HG03442 (cell line): ENCODE data around the gene TANGO6.
"Not testable (repeated sequence)": the region's sequence is repeated elsewhere in the genome, so short reads cannot be mapped to it uniquely, and the experiment has no call there.

Experiments used
- ATAC-seq: cut with Tn5 transposase; IDR thresholded peaks from one replicate; pipeline ENCODE4 v1.9.1; 2021; ENCODE audit warnings: mild to moderate bottlenecking, moderate library complexity; ENCODE audit not compliant: unreplicated experiment

The TANGO6 gene

GRCh38 chr16:69114346-69114975, 271.1 kb downstream of the TANGO6 start:
- no peak for ATAC-seq

- no peak for ATAC-seq
Measured at GRCh38 chr16:69114976-69115355, 271.6 kb downstream of the TANGO6 start.

GRCh38 chr16:69115361-69115760, 272.0 kb downstream of the TANGO6 start:
- no peak for ATAC-seq

GRCh38 chr16:69115837-69116236, 272.5 kb downstream of the TANGO6 start:
- no peak for ATAC-seq

DNA sequence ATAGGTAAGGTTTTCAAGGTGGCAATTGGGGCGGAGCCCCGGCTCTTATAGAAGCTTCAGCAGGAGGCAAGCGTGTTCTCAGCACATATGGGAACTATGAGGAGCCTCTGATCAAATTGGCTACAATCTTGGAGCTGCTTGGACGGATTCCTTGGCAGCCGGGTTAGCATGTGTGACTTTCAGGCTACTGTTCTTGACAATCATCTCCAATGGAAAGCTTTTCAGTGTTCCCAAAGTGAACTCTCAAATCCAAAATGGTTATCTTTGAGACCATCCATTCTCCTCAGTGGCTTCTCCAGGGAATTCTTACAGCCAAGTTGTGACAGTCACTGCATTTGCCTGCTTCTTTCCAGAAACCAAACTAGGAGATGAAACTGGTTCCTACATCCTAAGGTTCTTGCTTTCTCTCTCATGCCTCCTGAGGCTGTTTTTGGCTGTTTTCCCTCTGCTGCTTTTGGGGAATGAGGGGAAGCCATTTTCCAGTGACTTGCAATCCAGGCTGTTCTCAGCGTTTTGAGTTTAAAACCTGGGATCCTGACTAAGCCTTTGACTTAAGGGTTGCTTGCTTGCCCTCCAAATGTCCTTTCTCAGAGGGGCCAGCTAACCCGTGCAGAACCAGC, 273.0 kb downstream of the TANGO6 start:
- no peak for ATAC-seq

GRCh38 chr16:69116906-69117305, 273.6 kb downstream of the TANGO6 start:
- no peak for ATAC-seq

DNA sequence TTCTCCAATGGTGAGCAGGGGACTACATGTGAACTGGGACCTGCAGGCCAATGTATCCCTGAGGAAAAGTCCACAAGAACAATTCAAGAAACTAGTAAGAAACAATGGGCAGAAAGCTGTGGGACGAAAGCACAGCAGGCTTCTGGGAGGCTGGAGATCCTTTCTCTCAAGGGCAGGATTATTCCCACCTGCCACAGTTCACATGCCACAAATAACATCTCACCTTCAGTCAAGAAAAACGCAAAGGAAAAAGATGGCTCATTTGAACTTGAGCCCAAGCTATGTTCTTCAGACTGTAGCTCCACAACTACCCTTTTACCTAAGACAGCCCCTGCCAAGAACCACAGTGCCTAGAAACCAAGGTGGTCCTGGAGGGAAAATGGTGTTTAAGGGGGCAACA, 275.1 kb downstream of the TANGO6 start:
- ATAC-seq = no peak

DNA sequence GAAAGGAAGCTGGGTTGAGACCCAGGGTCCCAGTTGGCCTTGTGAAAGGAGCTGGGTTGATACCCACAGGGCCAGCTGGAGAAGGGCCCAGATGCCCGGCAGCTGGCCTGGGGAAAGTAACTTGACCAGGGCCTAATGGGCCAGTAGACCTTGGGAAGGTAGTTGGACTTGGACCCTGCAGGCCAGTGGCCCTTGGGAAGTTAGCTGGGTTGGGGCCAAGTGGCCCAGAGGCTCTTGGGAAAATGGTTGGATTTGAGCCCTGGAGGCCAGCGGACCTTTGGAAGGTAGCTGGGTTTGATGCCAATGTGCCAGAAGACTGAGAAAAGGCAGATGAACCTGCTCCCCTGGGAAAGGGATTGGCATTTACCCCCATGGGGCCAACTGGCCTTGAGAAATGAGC, 275.7 kb downstream of the TANGO6 start:
- ATAC-seq = no peak

DNA sequence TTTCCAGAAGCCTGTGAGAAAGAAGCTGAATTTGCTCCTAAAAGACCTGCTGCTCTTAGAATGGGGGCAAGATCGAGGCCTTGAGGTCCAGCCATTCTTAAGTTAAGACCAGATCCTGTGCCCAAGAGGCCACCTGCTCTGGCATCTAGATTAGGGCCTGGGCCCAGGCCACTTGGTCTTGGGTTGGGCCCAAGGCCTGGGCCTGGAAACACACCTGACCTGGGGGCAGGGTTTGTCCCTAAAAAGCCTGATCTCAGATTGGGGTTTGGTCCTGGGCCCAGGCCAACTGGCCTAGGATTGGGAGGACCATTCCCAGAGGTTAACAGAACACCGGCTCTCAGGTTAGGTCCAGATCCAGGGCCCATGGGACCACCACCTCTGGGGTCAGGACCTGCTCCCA, 276.2 kb downstream of the TANGO6 start:
- ATAC-seq = no peak

GRCh38 chr16:69120096-69120664, 276.8 kb downstream of the TANGO6 start:
- no peak for ATAC-seq

GRCh38 chr16:69123910-69124309, 280.6 kb downstream of the TANGO6 start:
- ATAC-seq = no peak

DNA sequence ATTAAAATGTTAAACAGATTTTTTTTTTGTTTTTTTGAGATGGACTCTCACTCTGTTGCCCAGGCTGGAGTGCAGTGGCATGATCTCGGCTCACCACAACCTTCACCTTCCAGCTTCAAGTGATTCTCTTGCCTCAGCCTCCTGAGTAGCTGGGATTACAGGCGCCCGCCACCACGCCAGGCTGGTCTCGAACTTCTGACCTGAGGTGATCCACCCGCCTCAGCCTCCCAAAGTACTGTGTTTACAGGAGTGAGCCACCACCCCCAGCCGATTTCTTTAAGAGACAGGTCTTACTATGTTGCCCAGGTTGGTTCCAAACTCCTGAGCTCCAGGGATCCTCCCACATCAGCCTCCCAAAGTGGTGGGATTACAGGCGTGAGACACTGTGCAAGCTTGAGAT, 281.1 kb downstream of the TANGO6 start:
- ATAC-seq = not testable (repeated sequence)

DNA sequence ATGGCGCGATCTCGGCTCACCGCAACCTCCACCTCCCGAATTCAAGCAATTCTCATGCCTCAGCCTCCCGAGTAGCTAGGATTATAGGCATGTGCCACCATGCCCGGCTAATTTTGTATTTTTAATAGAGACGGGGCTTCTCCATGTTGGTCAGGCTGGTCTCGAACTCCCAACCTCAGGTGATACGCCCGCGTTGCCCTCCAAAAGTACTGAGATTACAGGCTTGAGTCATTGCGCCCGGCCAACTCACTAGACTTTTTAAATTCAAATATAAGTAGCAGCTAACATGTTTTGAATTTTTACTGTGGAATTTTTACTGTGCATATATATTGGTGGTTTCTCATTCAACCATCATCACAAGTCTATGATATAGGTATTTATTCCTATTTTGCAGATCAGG, 281.6 kb downstream of the TANGO6 start:
- not testable (repeated sequence) for ATAC-seq

DNA sequence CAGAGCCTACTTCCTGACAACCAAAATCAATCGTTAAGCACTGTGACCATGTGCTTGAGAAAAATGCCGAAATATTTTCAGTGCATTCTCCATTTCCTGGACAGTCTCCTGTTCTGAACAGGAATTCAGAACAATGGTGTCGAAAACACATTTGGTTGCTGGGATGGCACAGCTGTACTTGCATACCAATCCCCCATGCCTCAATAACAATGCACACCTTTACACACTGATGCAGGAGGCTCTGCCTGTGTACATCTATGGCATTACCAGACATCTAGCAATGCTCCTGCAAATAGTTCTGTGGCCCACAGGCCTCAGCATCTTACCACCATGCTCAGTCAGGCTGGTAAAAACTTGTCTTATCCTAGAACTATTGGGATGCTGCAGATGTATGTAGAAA, 282.9 kb downstream of the TANGO6 start:
- no peak for ATAC-seq

DNA sequence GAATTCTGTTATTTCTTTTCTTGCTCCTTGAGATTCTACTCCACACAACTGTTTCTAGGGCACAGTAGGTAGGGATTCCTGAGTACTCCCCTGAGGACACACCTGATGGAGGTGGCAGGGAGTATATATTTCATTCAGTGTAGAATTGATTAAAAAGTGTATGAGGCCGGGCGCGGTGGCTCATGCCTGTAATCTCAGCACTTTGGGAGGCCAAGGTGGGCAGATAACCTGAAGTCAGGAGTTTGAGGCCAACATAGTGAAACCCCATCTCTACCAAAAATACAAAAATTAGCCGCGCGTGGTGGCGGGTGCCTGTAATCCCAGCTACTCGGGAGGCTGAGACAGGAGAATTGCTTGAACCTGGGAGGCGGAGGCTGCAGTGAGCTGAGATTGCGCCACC, 283.5 kb downstream of the TANGO6 start:
- ATAC-seq = not testable (repeated sequence)

- no peak for ATAC-seq
Measured at GRCh38 chr16:69127966-69128510, 284.7 kb downstream of the TANGO6 start.

DNA sequence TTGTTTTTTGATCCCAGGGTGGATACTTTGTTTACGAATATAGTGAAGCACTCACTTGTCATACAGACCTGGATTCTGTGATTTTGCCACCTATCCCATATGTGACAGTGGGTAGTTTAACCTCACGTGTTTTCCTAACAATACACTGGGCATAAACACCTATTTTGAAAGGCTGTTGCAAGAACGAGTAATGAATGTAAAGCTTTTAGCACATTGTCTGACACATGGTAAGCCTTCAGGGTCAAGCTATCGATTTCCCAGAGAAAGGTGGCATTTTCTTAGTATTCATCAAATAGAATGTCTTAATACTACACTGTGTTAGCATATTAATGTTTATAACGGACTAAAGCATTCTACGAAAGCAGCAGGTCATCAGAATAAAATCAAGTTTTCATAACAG, 287.1 kb downstream of the TANGO6 start:
- ATAC-seq = no peak

GRCh38 chr16:69131167-69131838, 288.0 kb downstream of the TANGO6 start:
- no peak for ATAC-seq

GRCh38 chr16:69131839-69132423, 288.6 kb downstream of the TANGO6 start:
- ATAC-seq = peak; percentile 36

DNA sequence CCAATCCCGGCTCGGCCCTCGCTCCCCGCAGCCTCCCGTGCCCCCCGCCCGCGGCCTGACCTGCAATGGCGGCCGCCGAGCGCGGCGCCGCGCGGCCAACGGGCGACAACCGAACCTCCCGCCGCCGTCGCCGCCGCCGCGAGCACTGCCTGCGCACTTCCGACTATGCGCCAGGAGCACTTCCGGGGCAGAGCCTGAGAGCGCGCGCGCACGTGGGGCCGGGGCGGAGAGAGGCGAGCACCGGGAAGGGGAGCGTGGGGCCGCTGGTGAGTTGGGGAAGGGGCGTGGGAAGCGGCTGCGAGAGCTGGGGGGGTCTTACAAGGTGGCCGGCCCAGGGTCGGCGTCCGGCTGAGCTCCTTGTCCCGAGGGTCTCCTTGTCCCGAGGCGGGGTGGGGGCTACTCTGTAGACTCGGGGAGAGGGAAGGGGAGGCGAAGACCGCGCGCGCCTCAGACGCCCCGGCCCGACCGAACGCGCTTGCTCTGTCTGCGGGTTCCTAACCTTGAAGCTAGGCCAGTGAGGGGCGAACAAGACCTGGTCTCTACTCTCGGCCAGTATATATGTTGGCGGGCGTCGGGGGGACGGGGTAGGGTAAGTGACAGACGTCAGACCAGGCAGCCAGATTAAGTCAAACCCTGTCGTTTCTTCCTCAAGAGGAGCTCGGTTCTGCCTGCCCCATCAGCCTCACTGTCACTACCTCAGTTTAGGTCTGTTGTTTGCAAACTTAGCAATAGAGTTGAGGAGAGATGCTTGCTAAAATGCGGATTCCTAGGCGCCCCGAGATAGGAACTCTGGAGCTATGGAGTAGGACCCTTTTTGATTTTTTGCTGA, 289.3 kb downstream of the TANGO6 start, which contains the start of the genes CHTF8 and UTP4:
Gene CHTF8 (minus strand): TSS at position 165 of the 829 bp plus-strand sequence. CDS start 11,130 bp downstream, outside the sequence.
Gene UTP4 (plus strand): TSS at position 226 of the 829 bp plus-strand sequence. CDS start 811 bp downstream, outside the sequence.
- peak; percentile 86 for ATAC-seq
